ENCODE results near the gene EDRF1.
A peak's percentile ranks its signal among the peaks of the same experiment; 100 is the strongest.

EDRF1 gene

GRCh38 chr10:125757742-125758141 lies 38.2 kb downstream of the EDRF1 start:
- TF ChIP-seq FOXM1 (IDR thresholded peaks at IDR 0.05; ENCODE audit: borderline replicate concordance, low read depth) (no peak), RAD21 (IDR thresholded peaks at IDR 0.05; ENCODE audit: low read depth) (no peak), USF1 (IDR thresholded peaks at IDR 0.05) (no peak)

GRCh38 chr10:125761961-125762360 lies 42.5 kb downstream of the EDRF1 start:
- TF ChIP-seq USF1 (IDR thresholded peaks at IDR 0.05) (no peak), EP300 (IDR thresholded peaks at IDR 0.05; ENCODE audit: borderline replicate concordance) (no peak), MAX (IDR thresholded peaks at IDR 0.05) (no peak), EGR1 (IDR thresholded peaks at IDR 0.05) (no peak), CREB1 (IDR thresholded peaks at IDR 0.05; ENCODE audit: low read depth) (no peak)

- TF ChIP-seq CEBPB (IDR thresholded peaks at IDR 0.05) (no peak), MAX (IDR thresholded peaks at IDR 0.05) (no peak), REST (IDR thresholded peaks at IDR 0.05; ENCODE audit: low read depth) (no peak)
These were observed 43.5 kb downstream of the EDRF1 start for GRCh38 chr10:125762692-125763648.

GRCh38 chr10:125765835-125766234 lies 46.3 kb downstream of the EDRF1 start:
- no peak for TF ChIP-seq NFIC (IDR thresholded peaks at IDR 0.05)
- no peak for TF ChIP-seq EGR1 (IDR thresholded peaks at IDR 0.05)
- TF ChIP-seq USF1 (IDR thresholded peaks at IDR 0.05) = no peak
- TF ChIP-seq MAX (IDR thresholded peaks at IDR 0.05) = no peak
- no peak for TF ChIP-seq CEBPB (IDR thresholded peaks at IDR 0.05)
- TF ChIP-seq TCF12 (IDR thresholded peaks at IDR 0.05; ENCODE audit: low read depth) = no peak
- no peak for TF ChIP-seq RAD21 (IDR thresholded peaks at IDR 0.05; ENCODE audit: low read depth)
- TF ChIP-seq FOXM1 (IDR thresholded peaks at IDR 0.05; ENCODE audit: borderline replicate concordance, low read depth) = no peak
- no peak for TF ChIP-seq EP300 (IDR thresholded peaks at IDR 0.05; ENCODE audit: borderline replicate concordance)
- TF ChIP-seq CREB1 (IDR thresholded peaks at IDR 0.05; ENCODE audit: low read depth) = no peak
- TF ChIP-seq REST (IDR thresholded peaks at IDR 0.05; ENCODE audit: low read depth) = no peak

GRCh38 chr10:125766511-125766910 lies 47.0 kb downstream of the EDRF1 start:
- TF ChIP-seq RAD21 (IDR thresholded peaks at IDR 0.05; ENCODE audit: low read depth) = no peak
- TF ChIP-seq EP300 (IDR thresholded peaks at IDR 0.05; ENCODE audit: borderline replicate concordance) = no peak

GRCh38 chr10:125768219-125768855 lies 48.8 kb downstream of the EDRF1 start:
- peak; percentile 93 for TF ChIP-seq NFIC (IDR thresholded peaks at IDR 0.05)
- no peak for TF ChIP-seq CEBPB (IDR thresholded peaks at IDR 0.05)

GRCh38 chr10:125769175-125769574 lies 49.7 kb downstream of the EDRF1 start:
- no peak for TF ChIP-seq CREB1 (IDR thresholded peaks at IDR 0.05; ENCODE audit: low read depth)
- no peak for TF ChIP-seq USF1 (IDR thresholded peaks at IDR 0.05)
- TF ChIP-seq TEAD4 (IDR thresholded peaks at IDR 0.05) = no peak
- TF ChIP-seq MAX (IDR thresholded peaks at IDR 0.05) = no peak
- TF ChIP-seq ZBTB7A (IDR thresholded peaks at IDR 0.05; ENCODE audit: low read depth) = no peak
- TF ChIP-seq TCF12 (IDR thresholded peaks at IDR 0.05; ENCODE audit: low read depth) = no peak
- no peak for TF ChIP-seq CEBPB (IDR thresholded peaks at IDR 0.05)
- TF ChIP-seq REST (IDR thresholded peaks at IDR 0.05; ENCODE audit: low read depth) = no peak
- no peak for TF ChIP-seq YY1 (IDR thresholded peaks at IDR 0.05; ENCODE audit: low read depth)
- TF ChIP-seq EP300 (IDR thresholded peaks at IDR 0.05; ENCODE audit: borderline replicate concordance) = no peak
- no peak for TF ChIP-seq RAD21 (IDR thresholded peaks at IDR 0.05; ENCODE audit: low read depth)
- no peak for TF ChIP-seq EGR1 (IDR thresholded peaks at IDR 0.05)
- no peak for TF ChIP-seq FOXM1 (IDR thresholded peaks at IDR 0.05; ENCODE audit: borderline replicate concordance, low read depth)
- TF ChIP-seq NFIC (IDR thresholded peaks at IDR 0.05) = no peak
